Measurements from ENCODE around the gene TXNDC5. TPM values are rescaled to one million over a fixed set of nuclear protein-coding genes. Genes with fewer than 3 reads are reported as not detected.
A peak's percentile ranks its signal among the peaks of the same experiment; 100 is the strongest.

The TXNDC5 gene
- total RNA-seq, 1 donor from 2014 or later, result 48.2 TPM

DNA sequence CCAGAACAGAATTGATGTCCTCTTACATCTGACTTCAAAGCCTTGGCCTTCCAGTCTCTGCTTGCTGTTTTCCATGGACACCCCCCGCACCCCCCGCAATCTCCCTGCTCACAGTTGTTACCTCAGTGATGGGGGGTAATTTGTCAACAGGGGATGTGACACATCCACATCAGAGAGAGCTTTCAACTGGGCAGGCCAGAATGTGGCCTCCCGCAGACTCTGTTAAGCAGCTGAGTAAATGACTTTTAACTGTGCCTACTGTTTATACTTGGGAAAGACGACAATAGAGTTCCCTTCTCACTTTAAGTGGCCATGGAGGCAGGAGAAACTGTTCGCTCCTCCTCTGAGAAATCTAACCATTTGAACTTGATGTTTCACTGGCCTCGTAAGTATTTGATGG is 51.0 kb downstream of the TXNDC5 start:
- TF ChIP-seq, protein P1, sequence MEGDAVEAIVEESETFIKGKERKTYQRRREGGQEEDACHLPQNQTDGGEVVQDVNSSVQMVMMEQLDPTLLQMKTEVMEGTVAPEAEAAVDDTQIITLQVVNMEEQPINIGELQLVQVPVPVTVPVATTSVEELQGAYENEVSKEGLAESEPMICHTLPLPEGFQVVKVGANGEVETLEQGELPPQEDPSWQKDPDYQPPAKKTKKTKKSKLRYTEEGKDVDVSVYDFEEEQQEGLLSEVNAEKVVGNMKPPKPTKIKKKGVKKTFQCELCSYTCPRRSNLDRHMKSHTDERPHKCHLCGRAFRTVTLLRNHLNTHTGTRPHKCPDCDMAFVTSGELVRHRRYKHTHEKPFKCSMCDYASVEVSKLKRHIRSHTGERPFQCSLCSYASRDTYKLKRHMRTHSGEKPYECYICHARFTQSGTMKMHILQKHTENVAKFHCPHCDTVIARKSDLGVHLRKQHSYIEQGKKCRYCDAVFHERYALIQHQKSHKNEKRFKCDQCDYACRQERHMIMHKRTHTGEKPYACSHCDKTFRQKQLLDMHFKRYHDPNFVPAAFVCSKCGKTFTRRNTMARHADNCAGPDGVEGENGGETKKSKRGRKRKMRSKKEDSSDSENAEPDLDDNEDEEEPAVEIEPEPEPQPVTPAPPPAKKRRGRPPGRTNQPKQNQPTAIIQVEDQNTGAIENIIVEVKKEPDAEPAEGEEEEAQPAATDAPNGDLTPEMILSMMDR (IDR thresholded peaks at IDR 0.05; ENCODE audit: borderline replicate concordance), result no peak
- DNase-seq, result no peak
- Histone ChIP-seq H3K4me3 (no peak overlapping the region), H3K36me3 (no peaks in the 10 kb centered on the region), H3K27ac (replicated peaks) (no peak overlapping the region), H3K27me3 (ENCODE audit: low read depth) (peaks cover 4% of the 10 kb centered on the region), H3K4me1 (no peaks in the 10 kb centered on the region), H3K9me3 (replicated peaks) (no peaks in the 10 kb centered on the region)
- intact Hi-C loops (cut with micrococcal nuclease), result no loop called here

DNA sequence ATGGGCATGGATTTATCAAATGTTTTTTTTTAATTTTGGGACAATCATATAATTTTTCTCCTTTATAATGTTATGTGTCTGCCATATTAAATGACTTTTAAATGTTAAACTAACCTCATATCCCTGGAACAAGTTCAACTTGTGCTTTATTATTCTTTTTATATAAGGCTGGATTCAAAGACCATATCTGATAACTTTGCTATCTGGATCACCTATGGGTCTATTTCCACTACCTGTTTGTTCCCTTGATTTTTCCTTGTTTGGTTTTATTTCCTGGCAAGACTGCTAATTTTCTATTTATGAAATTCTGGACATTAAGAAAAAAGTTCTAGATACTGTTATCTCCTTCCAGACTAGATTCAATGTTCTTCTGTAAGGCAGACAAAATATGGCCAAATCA is 58.8 kb downstream of the TXNDC5 start:
- no peaks in the 10 kb centered on the region for H3K4me1 ChIP-seq
- H3K9me3 ChIP-seq (replicated peaks), result peaks cover 28% of the 10 kb centered on the region
- H3K36me3 ChIP-seq, result no peaks in the 10 kb centered on the region
- no peak overlapping the region for H3K27ac ChIP-seq (replicated peaks)
- no peak for DNase-seq
- TF ChIP-seq, protein P1 (IDR thresholded peaks at IDR 0.05; ENCODE audit: borderline replicate concordance), result no peak
- H3K27me3 ChIP-seq (ENCODE audit: low read depth), result no peaks in the 10 kb centered on the region
- H3K4me3 ChIP-seq, result no peak overlapping the region
- intact Hi-C loops (cut with micrococcal nuclease), result no loop called here

DNA sequence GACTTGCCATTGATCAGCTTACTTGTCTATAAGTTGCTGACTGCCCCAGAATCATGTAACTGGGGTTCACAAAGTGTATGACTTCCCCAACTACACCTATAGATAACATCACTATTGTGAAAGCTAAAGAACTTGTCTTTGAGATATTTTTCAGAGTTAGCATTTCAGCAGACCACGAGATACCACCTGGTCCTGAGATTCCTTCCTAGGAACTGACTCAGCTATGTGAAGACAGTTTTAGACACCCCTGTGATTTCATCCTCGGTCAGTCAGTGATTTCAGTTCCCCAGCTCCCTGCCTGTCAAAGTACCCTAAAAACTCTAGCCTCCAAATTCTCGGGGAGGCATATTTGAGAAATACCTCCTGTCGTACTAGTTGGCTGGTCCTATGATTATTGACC is 62.4 kb downstream of the TXNDC5 start:
- no peak overlapping the region for H3K4me3 ChIP-seq
- H3K27me3 ChIP-seq (ENCODE audit: low read depth), result no peaks in the 10 kb centered on the region
- H3K36me3 ChIP-seq, result no peaks in the 10 kb centered on the region
- TF ChIP-seq, protein P1 (IDR thresholded peaks at IDR 0.05; ENCODE audit: borderline replicate concordance), result no peak
- peaks cover 28% of the 10 kb centered on the region for H3K9me3 ChIP-seq (replicated peaks)
- DNase-seq, result no peak
- no peaks in the 10 kb centered on the region for H3K4me1 ChIP-seq
- intact Hi-C loops (cut with micrococcal nuclease), result no loop called here
- H3K27ac ChIP-seq (replicated peaks), result no peak overlapping the region

DNA sequence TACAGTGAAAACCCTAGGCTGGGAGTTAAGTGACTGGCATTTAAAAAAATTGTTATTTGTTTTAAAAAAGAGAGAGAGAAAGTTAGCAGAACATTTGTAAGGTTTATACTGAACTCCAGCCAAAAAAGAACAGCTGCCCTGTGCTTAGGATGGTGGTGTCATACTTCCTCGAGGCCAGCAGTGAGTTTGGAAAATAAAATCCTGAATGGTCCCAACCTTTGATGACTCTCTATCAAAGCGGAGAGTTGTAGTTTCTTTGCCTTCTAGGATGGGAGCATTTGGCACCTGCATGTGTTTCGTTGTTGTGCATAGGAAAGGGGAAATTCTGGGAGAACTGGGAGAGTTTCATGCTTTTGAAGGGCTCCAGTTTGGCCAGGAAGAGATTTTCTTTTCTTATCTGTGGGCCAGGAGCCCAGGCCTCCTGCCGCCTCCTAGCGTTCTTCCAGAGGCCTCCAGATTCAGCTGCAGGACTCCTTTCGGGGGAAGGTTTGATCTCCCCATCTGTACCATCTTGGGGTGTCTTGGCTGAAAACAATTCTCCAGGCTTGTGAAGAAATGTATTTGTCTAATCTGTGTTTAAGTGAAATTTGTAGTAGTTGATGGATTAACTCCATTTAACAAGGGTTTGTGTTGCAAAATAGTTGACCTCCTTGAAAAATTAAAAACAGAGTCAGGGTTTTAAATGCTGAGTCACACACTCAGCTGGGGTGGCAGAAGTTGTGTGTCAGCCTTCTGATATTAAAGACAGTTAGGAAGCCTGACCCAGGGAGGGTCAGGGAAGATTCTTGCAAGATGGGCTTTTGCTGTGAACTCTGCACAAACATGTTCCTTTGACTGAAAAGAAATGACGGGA is 63.4 kb downstream of the TXNDC5 start:
- Histone ChIP-seq H3K27me3 (ENCODE audit: low read depth) (no peaks in the 10 kb centered on the region), H3K27ac (replicated peaks) (peak overlapping the region; percentile 40), H3K4me3 (no peak overlapping the region), H3K4me1 (no peaks in the 10 kb centered on the region), H3K9me3 (replicated peaks) (peaks cover 23% of the 10 kb centered on the region), H3K36me3 (no peaks in the 10 kb centered on the region)
- no peak for DNase-seq
- TF ChIP-seq, protein P1 (IDR thresholded peaks at IDR 0.05; ENCODE audit: borderline replicate concordance), result peak; percentile 36
- intact Hi-C loops (cut with micrococcal nuclease), result no loop called here

DNA sequence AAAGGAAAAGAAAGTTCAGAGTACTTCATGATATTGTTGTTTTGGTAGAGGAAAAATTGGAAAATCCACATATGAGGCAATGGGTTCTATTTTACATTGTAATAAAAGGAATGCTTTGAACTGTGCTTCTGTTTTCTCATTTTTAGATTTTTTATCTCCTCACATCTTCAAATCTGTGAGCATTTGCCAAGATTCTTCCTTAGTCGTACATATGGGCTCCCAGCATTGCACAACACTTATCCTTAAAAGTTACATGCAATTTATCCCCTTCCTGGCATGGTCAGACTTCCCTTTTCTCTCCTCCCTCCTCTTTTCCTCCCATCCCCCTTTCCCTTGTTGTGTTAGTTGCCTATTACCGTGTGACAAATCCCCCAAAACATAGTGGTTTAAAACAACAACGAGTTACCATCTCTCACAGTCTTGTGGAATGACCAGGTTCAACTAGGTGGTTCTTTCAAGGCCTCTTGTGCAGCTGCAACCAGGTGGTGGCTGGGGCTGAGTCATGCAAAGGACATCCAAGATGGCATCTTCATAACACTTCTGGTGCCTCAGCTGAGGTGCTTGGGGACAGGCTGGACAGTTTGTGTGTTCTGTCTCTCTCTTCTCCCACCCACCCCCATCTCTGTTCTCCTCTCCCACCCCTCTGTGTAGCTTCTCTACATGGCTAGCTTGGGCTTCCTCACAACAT is 68.7 kb downstream of the TXNDC5 start:
- Histone ChIP-seq H3K36me3 (no peaks in the 10 kb centered on the region), H3K27ac (replicated peaks) (no peak overlapping the region), H3K9me3 (replicated peaks) (peaks cover 11% of the 10 kb centered on the region), H3K4me3 (no peak overlapping the region), H3K27me3 (ENCODE audit: low read depth) (no peaks in the 10 kb centered on the region), H3K4me1 (no peaks in the 10 kb centered on the region)
- no peak for DNase-seq
- intact Hi-C loops (cut with micrococcal nuclease), result no loop called here
- TF ChIP-seq, protein P1 (IDR thresholded peaks at IDR 0.05; ENCODE audit: borderline replicate concordance), result no peak

Data from left ventricle myocardium inferior (tissue), 1 donor.